Measurements from ENCODE around the gene EEF1A1.

GRCh38 chr6:73471686-73472290 lies 49.0 kb downstream of the EEF1A1 start:
- no peak for TF ChIP-seq CTCF (IDR thresholded peaks at IDR 0.05)
- no peak for TF ChIP-seq POLR2A (IDR thresholded peaks at IDR 0.05)
